Cardiac muscle cell (in vitro differentiated cells and primary cell): ENCODE measurements around the gene GIMAP4. TPM values are rescaled to one million over a fixed set of nuclear protein-coding genes. Genes with fewer than 3 reads are reported as not detected.
"Not testable (repeated sequence)": the region's sequence is repeated elsewhere in the genome, so short reads cannot be mapped to it uniquely, and the experiment has no call there.

Experiments
- DNase-seq, 2 donors: peaks; one replicate each; pipeline versions ENCODE4 v3.0.0 to v3.0.0-alpha.2; 2010 to 2017; ENCODE audit warnings: low read depth in 1 of 2, low spot score in 1 of 2
- H3K27ac ChIP-seq: fragments of 200-600 bp; sonication (generic); 2 replicates; pipeline ENCODE4 v1.5.1; 2016
- H3K27me3 ChIP-seq: fragments of 200-600 bp; sonication (generic); 2 replicates; pipeline ENCODE4 v1.6.0; 2016; ENCODE audit warnings: control low read depth
- H3K36me3 ChIP-seq: fragments of 200-600 bp; sonication (generic); 2 replicates; pipeline ENCODE4 v1.5.1; 2016; ENCODE audit warnings: control low read depth
- H3K4me1 ChIP-seq: fragments of 200-600 bp; sonication (generic); 2 replicates; pipeline ENCODE4 v1.8.1; 2017; ENCODE audit warnings: low read depth, mild to moderate bottlenecking, mixed run types
- H3K4me3 ChIP-seq: fragments of 200-600 bp; sonication (generic); 2 replicates; pipeline ENCODE4 v1.5.1; 2016; ENCODE audit warnings: mild to moderate bottlenecking
- H3K9me3 ChIP-seq: fragments of 200-600 bp; sonication (generic); 2 replicates; pipeline ENCODE4 v1.5.1; 2017; ENCODE audit warnings: low read depth, mild to moderate bottlenecking, control low read depth
- polyA plus RNA-seq: library from polyadenylated mRNA; unstranded; fragments of >200 nt; fragmentation: Nextera tagmentation; extraction: Ambion mirVana; gene quantifications from 2 replicates; pipeline ENCODE4 v1.2.1, GENCODE V29; 2016
- total RNA-seq: library from RNA; depleted of rRNA; stranded (reverse); fragments of >200 nt; gene quantifications from 2 replicates; pipeline ENCODE4 v1.2.3, GENCODE V29; 2016
- TF ChIP-seq, protein P1 (sequence below): IDR thresholded peaks from 2 replicates; pipeline ENCODE4 v1.5.1; 2012; ENCODE audit warnings: low read depth, mild to moderate bottlenecking, low read length

The GIMAP4 gene
- total and polyA plus RNA-seq, 2 experiments from 2014 or later = 0.24 TPM; not detected in 1

DNA sequence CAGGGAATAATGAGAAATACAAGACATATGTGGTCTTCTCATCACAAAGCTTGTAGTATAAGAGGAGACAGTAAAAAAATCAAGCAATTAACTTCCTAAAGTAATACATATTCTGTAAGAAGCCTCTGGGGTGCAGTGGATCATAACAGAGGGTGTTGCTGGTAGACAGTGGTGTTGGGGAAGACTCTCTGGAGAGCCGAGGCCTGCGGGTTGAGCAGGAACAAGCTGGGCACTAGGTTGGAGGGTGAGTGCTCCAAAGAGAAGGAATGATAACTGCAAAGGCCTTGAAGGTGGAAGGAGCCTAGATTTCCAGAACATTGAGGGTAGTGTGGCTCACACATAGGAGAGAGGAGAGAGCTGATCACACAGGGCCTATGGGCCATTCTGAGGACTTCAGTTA, 1.5 kb downstream of the GIMAP4 start:
- no peak overlapping the region for H3K4me3 ChIP-seq
- no peaks in the 10 kb centered on the region for H3K36me3 ChIP-seq
- H3K27me3 ChIP-seq = no peaks in the 10 kb centered on the region
- no peaks in the 10 kb centered on the region for H3K4me1 ChIP-seq
- TF ChIP-seq, protein P1, sequence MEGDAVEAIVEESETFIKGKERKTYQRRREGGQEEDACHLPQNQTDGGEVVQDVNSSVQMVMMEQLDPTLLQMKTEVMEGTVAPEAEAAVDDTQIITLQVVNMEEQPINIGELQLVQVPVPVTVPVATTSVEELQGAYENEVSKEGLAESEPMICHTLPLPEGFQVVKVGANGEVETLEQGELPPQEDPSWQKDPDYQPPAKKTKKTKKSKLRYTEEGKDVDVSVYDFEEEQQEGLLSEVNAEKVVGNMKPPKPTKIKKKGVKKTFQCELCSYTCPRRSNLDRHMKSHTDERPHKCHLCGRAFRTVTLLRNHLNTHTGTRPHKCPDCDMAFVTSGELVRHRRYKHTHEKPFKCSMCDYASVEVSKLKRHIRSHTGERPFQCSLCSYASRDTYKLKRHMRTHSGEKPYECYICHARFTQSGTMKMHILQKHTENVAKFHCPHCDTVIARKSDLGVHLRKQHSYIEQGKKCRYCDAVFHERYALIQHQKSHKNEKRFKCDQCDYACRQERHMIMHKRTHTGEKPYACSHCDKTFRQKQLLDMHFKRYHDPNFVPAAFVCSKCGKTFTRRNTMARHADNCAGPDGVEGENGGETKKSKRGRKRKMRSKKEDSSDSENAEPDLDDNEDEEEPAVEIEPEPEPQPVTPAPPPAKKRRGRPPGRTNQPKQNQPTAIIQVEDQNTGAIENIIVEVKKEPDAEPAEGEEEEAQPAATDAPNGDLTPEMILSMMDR = no peak
- DNase-seq = no peak
- no peaks in the 10 kb centered on the region for H3K9me3 ChIP-seq
- H3K27ac ChIP-seq = no peak overlapping the region

DNA sequence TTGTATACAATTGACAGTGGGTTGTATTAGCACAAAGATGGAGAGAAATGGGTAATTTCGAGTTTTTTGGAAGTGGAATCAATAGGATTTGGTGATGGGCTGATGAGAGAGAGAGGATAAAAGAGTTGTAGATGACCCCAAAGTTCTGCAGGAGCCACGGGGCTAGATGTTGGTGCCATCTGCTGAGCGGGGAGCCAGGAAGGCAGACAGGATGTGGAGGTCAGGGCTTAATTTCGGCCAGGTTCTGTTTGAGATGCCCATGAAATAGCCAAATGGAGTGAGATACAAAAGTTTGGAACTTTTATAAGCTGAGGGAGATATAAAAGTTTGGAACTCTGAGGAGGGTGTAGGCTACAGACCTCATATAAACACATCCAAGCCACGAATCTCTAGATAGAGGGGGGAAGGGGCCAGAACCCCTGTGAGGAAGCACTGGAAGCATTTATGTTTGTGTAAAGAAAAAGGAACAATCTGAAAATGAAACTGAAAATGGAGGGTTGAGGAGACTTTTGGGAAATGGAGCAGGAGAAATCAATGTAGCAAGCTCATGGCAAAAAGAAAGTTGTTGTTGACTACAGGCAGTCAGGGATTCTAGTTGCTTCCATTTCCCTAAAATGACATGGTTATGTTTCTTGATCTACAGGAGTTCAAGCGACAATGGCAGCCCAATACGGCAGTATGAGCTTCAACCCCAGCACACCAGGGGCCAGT, 2.2 kb downstream of the GIMAP4 start:
- H3K36me3 ChIP-seq = no peaks in the 10 kb centered on the region
- no peaks in the 10 kb centered on the region for H3K4me1 ChIP-seq
- H3K4me3 ChIP-seq = no peak overlapping the region
- no peaks in the 10 kb centered on the region for H3K27me3 ChIP-seq
- DNase-seq = no peak
- H3K27ac ChIP-seq = no peak overlapping the region
- H3K9me3 ChIP-seq = no peaks in the 10 kb centered on the region
- TF ChIP-seq, protein P1 = no peak

DNA sequence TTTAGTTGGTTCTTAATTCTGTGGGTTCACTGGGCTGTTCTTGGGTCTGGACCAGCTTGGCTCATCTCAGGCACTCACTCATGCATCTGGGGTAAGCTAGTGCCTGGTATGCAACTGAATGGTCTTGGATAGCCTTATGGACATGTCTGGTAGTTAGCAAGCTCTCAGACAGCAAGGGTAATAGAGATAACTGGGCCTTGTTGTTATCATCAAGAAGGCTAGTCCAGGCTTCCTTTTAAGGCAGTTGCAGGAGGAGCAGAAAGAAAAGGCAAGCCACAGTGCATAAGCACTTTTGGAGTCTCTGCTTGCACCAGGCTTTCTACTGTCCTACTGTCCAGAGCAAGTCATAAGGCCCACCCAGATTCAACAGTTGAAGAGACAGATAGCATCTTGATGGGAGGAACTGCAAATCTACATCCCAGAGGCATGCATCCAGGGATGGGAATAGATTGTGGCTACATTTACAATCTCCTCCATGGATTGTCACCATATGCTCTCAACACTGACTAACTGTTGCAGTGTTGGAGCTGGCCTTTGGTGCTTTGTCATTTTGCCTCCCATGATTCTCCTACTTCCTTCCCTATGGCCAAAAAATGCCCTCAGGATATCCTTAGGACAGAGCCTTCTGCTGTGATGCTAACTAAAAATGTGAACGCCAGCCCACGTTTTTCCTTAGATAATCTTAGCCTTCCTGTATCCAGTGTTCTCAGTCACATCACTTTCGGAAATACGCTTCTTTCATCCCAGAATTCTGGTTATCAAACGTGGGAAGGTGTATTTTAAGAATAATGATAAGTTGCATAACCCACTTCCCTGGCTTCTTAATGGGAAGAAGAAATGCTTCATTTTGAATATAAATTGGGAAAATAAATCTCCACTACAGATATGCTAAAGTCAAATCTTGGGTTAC, 3.6 kb downstream of the GIMAP4 start:
- no peak overlapping the region for H3K4me3 ChIP-seq
- DNase-seq = no peak
- H3K9me3 ChIP-seq = no peaks in the 10 kb centered on the region
- no peaks in the 10 kb centered on the region for H3K27me3 ChIP-seq
- TF ChIP-seq, protein P1 = no peak
- H3K36me3 ChIP-seq = no peaks in the 10 kb centered on the region
- H3K27ac ChIP-seq = no peak overlapping the region
- H3K4me1 ChIP-seq = no peaks in the 10 kb centered on the region

DNA sequence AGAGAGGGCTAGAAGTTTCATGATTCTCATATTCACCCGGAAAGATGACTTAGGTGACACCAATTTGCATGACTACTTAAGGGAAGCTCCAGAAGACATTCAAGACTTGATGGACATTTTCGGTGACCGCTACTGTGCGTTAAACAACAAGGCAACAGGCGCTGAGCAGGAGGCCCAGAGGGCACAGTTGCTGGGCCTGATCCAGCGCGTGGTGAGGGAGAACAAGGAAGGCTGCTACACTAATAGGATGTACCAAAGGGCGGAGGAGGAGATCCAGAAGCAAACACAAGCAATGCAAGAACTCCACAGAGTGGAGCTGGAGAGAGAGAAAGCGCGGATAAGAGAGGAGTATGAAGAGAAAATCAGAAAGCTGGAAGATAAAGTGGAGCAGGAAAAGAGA, 5.3 kb downstream of the GIMAP4 start:
- no peaks in the 10 kb centered on the region for H3K36me3 ChIP-seq
- H3K27me3 ChIP-seq = no peaks in the 10 kb centered on the region
- DNase-seq = no peak
- TF ChIP-seq, protein P1 = no peak
- no peaks in the 10 kb centered on the region for H3K4me1 ChIP-seq
- no peak overlapping the region for H3K4me3 ChIP-seq
- H3K9me3 ChIP-seq = no peaks in the 10 kb centered on the region
- H3K27ac ChIP-seq = no peak overlapping the region

DNA sequence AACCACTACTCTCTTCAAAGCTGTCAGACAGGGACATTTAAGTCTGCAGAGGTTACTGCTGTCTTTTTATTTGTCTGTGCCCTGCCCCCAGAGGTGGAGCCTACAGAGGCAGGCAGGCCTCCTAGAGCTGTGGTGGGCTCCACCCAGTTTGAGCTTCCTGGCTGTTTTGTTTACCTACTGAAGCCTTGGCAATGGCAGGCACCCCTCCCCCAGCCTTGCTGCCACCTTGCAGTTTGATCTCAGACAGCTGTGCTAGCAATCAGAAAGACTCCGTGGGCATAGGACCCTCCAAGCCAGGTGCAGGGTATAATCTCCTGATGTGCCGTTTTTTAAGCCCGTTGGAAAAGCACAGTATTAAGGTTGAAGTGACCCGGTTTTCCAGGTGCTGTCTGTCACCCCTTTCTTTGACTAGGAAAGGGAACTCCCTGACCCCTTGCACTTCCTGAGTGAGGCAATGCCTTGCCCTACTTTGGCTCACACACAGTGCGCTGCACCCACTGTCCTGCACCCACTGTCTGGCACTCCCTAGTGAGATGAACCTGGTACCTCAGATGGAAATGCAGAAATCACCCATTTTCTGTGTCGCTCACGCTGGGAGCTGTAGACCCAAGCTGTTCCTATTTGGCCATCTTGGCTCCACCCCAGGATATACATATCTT, 12.9 kb downstream of the GIMAP4 start:
- not testable (repeated sequence) for H3K27ac ChIP-seq, H3K36me3 ChIP-seq, H3K4me1 ChIP-seq, H3K27me3 ChIP-seq, DNase-seq, H3K9me3 ChIP-seq, H3K4me3 ChIP-seq
